ENCODE results near the gene CACNB4.
"Not testable (repeated sequence)": the region's sequence is repeated elsewhere in the genome, so short reads cannot be mapped to it uniquely, and the experiment has no call there.

Gene CACNB4

GRCh38 chr2:152098496-152099366 is at the start of gene CACNB4:
TSS of gene CACNB4 (minus strand) at chr2:152099044.
- DNase-seq: no peak

GRCh38 chr2:152134488-152135280 is 35.8 kb upstream of the CACNB4 start:
- no peak for DNase-seq

- DNase-seq: no peak
Measured at GRCh38 chr2:152132306-152132705, 33.5 kb upstream of the CACNB4 start.

GRCh38 chr2:152127628-152128027 is 28.8 kb upstream of the CACNB4 start:
- no peak for DNase-seq

- no peak for DNase-seq
Measured at GRCh38 chr2:152126664-152127063, 27.8 kb upstream of the CACNB4 start.

GRCh38 chr2:152122161-152122560 is 23.3 kb upstream of the CACNB4 start:
- no peak for DNase-seq

- DNase-seq: no peak
Measured at GRCh38 chr2:152120430-152120829, 21.6 kb upstream of the CACNB4 start.

- no peak for DNase-seq
Measured at GRCh38 chr2:152115952-152116351, 17.1 kb upstream of the CACNB4 start.

GRCh38 chr2:152114366-152114765 is 15.5 kb upstream of the CACNB4 start:
- DNase-seq: no peak

- not testable (repeated sequence) for DNase-seq
Measured at GRCh38 chr2:152107140-152107539, 8.3 kb upstream of the CACNB4 start.

- DNase-seq: no peak
Measured at GRCh38 chr2:152106464-152106863, 7.6 kb upstream of the CACNB4 start.

- no peak for DNase-seq
Measured at GRCh38 chr2:152103271-152103670, 4.4 kb upstream of the CACNB4 start.

- DNase-seq: no peak
Measured at GRCh38 chr2:152100961-152101360, 2.1 kb upstream of the CACNB4 start.

- no peak for DNase-seq
Measured at GRCh38 chr2:152099367-152100050, 665 bp upstream of the CACNB4 start.

- DNase-seq: no peak
Measured at GRCh38 chr2:152097801-152098495, 896 bp downstream of the CACNB4 start.

GRCh38 chr2:152097290-152097800 is 1.5 kb downstream of the CACNB4 start:
- no peak for DNase-seq

GRCh38 chr2:152095146-152095545 is 3.7 kb downstream of the CACNB4 start:
- no peak for DNase-seq

GRCh38 chr2:152094014-152094413 is 4.8 kb downstream of the CACNB4 start:
- no peak for DNase-seq

GRCh38 chr2:152093464-152093863 is 5.4 kb downstream of the CACNB4 start:
- DNase-seq: no peak

GRCh38 chr2:152092095-152092494 is 6.7 kb downstream of the CACNB4 start:
- no peak for DNase-seq

GRCh38 chr2:152090726-152091125 is 8.1 kb downstream of the CACNB4 start:
- not testable (repeated sequence) for DNase-seq

- no peak for DNase-seq
Measured at GRCh38 chr2:152089238-152089637, 9.6 kb downstream of the CACNB4 start.

- no peak for DNase-seq
Measured at GRCh38 chr2:152088006-152088405, 10.8 kb downstream of the CACNB4 start.

All from amniotic stem cell (primary cell).